NK-92 treated with Interleukin-12 subunit alpha and Interleukin-12 subunit beta, amount 100 ng/mL, for 24 hours (cell line): ENCODE data around the gene BPIFB3.

Experiments
- DNase-seq: peaks from one replicate; lab custom pipeline; 2025; lab: John Stamatoyannopoulos, UW

Gene BPIFB3, protein sequence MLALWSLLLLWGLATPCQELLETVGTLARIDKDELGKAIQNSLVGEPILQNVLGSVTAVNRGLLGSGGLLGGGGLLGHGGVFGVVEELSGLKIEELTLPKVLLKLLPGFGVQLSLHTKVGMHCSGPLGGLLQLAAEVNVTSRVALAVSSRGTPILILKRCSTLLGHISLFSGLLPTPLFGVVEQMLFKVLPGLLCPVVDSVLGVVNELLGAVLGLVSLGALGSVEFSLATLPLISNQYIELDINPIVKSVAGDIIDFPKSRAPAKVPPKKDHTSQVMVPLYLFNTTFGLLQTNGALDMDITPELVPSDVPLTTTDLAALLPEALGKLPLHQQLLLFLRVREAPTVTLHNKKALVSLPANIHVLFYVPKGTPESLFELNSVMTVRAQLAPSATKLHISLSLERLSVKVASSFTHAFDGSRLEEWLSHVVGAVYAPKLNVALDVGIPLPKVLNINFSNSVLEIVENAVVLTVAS

GRCh38 chr20:33053291-33054106 lies at the start of gene BPIFB3:
Gene BPIFB3, plus strand, starts transcription at chr20:33053903. Its CDS starts 1,533 bp downstream, at chr20:33055436.
- no peak for DNase-seq

GRCh38 chr20:33004141-33004751 lies 49.5 kb upstream of the BPIFB3 start, which contains the start of gene SUN5:
Gene SUN5, minus strand, starts transcription at chr20:33004433. Its CDS starts 93 bp downstream, at chr20:33004340.
- no peak for DNase-seq

DNA sequence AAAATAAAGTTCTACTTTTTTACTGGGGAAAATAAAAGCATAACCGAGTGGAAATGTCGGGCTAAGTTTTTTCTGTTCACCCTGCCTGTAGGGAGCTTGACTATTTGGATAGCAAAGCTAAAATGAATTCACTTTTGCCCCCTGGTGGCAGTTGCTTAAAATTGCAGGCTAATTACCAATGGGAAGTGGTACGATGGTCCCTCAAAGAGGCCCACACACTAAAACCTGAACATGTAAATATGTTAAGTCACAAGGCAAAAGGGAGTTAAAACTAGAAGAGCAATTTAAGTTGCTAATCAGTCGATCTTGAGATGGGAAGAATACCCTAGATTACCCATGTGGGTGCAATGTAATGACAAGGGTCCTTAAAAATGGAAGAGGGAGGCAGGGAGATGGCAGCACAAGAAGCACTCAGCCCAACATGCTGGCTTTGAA lies 48.6 kb upstream of the BPIFB3 start:
- no peak for DNase-seq

DNA sequence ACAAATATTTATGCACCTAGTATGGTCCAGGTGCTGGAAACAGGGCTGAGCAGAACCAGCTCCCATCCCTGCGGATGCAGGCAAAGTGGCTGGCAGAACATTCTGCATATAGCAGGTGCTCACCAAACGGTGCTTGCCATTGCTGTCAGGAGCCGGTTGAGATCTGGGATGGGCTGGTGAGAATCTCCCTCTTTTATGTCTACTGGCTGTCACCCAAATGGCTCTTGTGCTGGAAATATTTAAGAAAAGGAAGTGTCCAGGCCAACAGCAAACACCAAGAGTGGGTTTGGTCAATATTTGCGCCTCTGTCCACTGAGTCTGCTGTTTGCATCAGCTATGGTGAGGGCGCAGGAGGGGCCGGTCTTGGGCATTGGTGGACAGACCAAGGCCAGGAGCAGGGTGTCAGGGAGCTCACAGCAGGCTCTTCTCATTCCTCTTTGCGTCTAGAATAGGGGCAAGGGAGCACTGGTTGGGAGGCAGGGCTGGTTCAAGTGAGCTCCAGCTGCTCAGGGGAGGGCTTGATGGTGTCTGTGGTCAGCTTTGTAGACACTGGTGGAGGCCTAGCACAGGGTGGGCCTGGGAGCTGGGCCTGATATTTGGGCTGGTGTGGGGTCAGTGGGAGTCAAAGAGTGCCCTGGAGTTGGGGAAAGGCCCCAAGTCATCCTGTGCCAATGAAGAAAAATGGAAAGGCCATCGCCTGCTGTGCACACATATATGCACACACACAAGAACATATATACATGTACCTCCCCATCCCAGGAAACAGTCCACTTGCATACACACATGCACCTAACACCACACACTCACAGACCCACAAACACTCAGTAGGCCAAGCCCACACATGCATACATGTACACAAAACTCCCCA lies 47.6 kb upstream of the BPIFB3 start:
- DNase-seq = no peak

GRCh38 chr20:33006776-33007375 lies 46.8 kb upstream of the BPIFB3 start:
- DNase-seq = no peak

DNA sequence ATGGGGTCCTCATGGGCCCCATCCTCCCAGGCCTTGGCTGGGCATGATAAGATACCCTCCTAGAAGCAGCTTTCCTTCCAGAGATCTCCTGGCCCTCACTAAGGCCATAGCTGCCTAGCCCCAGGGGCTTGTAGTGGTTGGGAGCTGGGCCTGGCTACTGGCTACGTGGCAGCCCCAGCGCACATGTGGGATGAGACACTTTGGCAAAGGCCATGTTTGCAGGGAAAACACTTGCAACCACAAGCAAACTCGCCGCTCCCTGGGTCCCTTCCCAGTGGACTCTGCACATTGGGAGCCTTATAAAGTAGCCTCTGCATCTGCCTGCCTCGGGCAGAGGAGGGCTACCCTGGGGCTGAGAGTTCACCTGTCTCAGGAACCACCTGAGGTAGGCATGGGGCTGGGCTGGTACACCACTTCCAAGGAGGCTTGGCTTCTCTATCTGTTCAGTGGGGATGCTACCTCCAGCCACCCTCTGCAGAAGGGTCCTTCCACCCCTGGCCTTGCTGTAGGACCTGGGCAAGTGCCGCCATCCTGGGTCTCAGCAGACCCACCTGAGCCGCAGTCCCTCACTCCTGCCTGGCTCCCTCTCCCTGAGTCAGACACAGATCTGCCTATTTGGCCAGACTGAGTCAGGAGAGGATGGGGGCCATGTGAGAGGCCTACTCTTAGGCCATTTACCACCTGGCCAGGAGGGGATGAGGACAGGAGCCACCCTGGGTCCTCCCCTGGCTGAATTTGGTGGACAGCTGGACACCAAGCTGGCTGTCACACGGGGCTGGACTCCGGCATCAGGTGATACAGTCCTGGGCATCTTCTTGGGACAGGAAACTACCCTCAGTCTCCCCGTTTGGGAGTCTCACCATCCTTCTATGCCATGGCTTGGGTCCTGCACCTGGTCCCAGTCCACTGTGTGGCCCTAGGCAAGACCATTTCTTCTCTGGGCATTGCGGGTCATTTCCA lies 46.0 kb upstream of the BPIFB3 start, which contains the start of gene BPIFB2:
BPIFB2 (plus strand) TSS at position 329 of the 960 bp plus-strand sequence. CDS start 871 bp downstream, outside the sequence.
- DNase-seq = no peak

DNA sequence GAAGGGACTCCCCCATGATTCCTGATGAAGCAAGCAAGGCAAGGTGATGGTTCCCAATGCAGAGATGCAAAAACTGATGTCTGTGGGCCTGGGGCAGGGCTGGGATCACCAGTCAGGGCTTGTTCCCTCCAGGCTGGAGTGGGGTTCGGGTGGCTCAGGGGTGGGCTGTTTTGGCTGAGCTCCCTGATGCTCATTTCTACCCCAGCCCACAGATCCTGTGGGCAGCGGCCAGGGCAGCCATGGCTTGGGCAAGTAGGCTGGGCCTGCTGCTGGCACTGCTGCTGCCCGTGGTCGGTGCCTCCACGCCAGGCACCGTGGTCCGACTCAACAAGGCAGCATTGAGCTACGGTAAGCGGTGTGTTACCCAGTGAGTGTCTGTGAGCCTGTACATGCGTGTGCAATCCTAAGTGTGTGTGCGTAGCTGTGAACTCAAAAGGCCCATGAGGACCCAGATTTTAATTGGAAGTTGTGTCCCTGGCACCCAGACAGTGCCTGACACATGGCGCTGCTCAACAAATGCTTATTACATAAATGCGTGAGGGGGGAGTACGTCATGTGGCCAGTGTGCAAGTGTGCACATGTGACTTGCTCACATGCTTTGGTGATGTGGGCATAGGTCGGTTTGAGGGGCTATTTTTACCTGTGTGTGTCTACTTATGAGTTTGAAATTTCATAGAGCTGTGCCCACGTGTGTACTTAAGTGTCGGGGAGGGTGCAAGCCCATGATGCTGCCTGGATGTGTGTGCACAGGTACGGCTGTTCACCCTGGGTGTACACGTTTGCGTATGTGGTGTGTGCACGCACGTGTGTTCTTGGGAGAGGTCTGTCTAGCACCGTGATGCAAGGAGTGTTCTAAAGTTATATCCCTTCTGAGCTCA lies 45.1 kb upstream of the BPIFB3 start:
- no peak for DNase-seq

DNA sequence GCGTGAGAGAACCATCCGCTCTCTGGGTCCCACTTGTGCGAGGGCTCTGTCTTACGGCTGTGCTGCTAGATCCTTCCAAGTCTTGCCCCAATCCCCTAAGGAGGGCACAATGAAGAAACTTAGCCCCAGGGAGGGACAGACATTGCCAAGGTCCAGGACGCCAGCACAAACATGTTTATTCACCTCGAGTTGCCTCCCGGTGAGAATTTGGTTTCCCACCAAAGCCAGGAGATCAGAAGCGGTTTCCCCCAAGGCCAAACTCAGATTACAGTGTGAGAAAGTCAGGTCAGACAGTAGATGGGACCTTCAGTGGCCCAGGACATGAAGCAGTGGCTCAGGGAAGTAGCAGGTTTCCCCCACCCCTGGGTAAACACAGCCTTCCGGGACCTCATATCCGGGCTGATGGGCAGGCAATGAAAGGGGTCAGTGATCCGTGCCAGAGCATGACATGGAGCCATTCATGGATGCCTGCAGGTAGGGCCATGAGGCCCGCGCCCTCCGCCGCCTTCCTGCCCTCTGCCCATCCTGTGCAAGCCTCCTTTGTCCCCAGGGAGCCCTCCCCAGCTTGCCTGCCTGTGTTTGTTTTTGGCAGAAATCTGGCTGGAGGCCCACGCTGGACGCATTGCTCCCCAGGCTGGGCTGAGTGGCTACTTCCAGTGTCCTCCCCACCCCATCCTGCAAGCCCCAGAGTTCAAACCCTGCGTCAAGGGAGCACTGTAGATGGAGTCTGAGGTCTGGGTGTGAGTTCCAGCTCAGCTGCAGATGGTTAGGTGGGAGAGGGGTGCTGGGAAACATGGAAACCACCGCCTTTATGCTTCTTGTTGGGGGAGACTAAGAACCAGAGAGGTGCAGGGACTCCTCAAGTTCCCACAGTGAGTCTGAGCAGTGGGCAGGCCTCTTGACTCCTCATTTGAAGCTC lies 44.2 kb upstream of the BPIFB3 start:
- DNase-seq = no peak

- DNase-seq = no peak
Measured at GRCh38 chr20:33010133-33010504, 43.6 kb upstream of the BPIFB3 start.

GRCh38 chr20:33010674-33011449 lies 42.8 kb upstream of the BPIFB3 start:
- DNase-seq = no peak

- no peak for DNase-seq
Measured at GRCh38 chr20:33012327-33013189, 41.1 kb upstream of the BPIFB3 start.

GRCh38 chr20:33013701-33014326 lies 39.9 kb upstream of the BPIFB3 start:
- DNase-seq = no peak

DNA sequence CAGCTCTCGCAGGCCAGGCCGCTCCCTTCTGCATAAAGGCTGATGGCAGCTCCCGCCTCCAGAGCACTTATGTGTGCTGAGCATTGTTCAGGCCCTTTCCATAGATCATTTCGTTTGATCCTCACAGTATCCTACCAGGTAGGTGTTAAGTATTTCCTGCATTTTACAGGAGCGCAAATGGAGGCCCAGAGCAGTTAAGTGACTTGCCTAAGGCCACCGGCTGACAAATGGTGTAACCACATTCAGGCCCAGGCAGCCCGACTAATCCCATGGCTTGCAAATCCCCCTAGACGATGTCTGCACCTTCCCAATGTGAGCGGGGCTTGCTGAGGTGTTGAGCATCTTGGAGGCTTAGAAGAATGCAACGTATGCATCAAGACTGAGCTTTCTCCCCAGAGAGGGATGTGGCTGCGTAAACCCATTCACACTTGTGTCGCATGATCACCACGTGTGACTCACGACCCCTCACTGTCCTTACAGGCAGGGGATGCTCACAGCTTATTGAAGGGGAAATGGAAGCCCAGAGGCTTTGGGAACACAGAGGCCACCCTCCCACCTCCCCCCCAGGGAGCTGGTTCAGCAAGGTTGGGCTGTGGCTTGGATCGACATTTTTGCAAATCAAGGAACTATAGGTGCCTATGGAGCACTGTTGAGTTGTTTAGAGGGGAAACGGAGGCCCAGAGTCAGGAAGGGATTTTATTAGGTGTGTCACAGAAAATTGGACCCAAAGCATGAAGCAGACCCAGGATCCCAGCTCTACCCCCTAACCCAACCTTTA lies 39.2 kb upstream of the BPIFB3 start:
- peak; percentile 25 for DNase-seq

- DNase-seq = no peak
Measured at GRCh38 chr20:33015114-33015484, 38.6 kb upstream of the BPIFB3 start.
